Fibroblast of lung (primary cell): Measurements from ENCODE around the gene NPHP4. TPM values are rescaled to one million over a fixed set of nuclear protein-coding genes. Genes with fewer than 3 reads are reported as not detected.
A peak's percentile ranks its signal among the peaks of the same experiment; 100 is the strongest.

Source experiments
- DNase-seq, 2 donors: peaks; one replicate each; pipeline versions ENCODE4 v3.0.0 to v3.0.0-alpha.2; 2010; ENCODE audit warnings: low read depth in 2 of 2
- H2AFZ ChIP-seq: 2 replicates; pipeline ENCODE4 v1.5.1; 2012; ENCODE audit warnings: low read length, control low read depth, inconsistent platforms
- H3K27ac ChIP-seq: 2 replicates; pipeline ENCODE4 v1.5.1; 2011; ENCODE audit warnings: low read length, control low read depth; ENCODE audit not compliant: insufficient read depth
- H3K27me3 ChIP-seq: 2 replicates; pipeline ENCODE4 v1.5.1; 2011; ENCODE audit warnings: mild to moderate bottlenecking, low read length; ENCODE audit not compliant: control insufficient read depth, insufficient read depth
- H3K36me3 ChIP-seq: 2 replicates; pipeline ENCODE4 v1.5.1; 2011; ENCODE audit warnings: low read length; ENCODE audit not compliant: control insufficient read depth, insufficient read depth
- H3K4me1 ChIP-seq: 2 replicates; pipeline ENCODE4 v1.5.1; 2011; ENCODE audit warnings: low read length; ENCODE audit not compliant: control insufficient read depth, insufficient read depth; ENCODE audit errors: extremely low read depth
- H3K4me2 ChIP-seq: 2 replicates; pipeline ENCODE4 v1.5.1; 2011; ENCODE audit warnings: low read length, control low read depth; ENCODE audit not compliant: insufficient read depth; ENCODE audit errors: extremely low read depth
- H3K4me3 ChIP-seq, 4 experiments: fragments of 200-600 bp in 1 of 4; sonication (generic) in 1 of 4; replicated peaks in 1 of 4; 2 replicates each; pipeline ENCODE4 v1.5.1; 2011 to 2016; ENCODE audit warnings: low read length in 4 of 4, low read depth in 3 of 4, mild to moderate bottlenecking in 3 of 4, control low read depth in 2 of 4, inconsistent platforms in 1 of 4, mixed read lengths in 1 of 4; ENCODE audit not compliant: insufficient read depth in 1 of 4; ENCODE audit errors: control extremely low read depth in 1 of 4
- H3K79me2 ChIP-seq: 2 replicates; pipeline ENCODE4 v1.5.1; 2012; ENCODE audit warnings: mild to moderate bottlenecking, low read length, inconsistent platforms; ENCODE audit not compliant: control insufficient read depth, insufficient read depth
- H3K9ac ChIP-seq: 2 replicates; pipeline ENCODE4 v1.5.1; 2011; ENCODE audit warnings: mild to moderate bottlenecking, low read length, control low read depth; ENCODE audit not compliant: insufficient read depth
- H3K9me3 ChIP-seq: 2 replicates; pipeline ENCODE4 v1.5.1; 2012; ENCODE audit warnings: low read depth, low read length; ENCODE audit not compliant: control insufficient read depth, insufficient read depth
- H4K20me1 ChIP-seq: 2 replicates; pipeline ENCODE4 v1.5.1; 2011; ENCODE audit warnings: low read length; ENCODE audit not compliant: control insufficient read depth, insufficient read depth; ENCODE audit errors: extremely low read depth
- CTCF ChIP-seq, 2 donors: IDR thresholded peaks in 1 of 2; conservative IDR thresholded peaks in 1 of 2; 1 replicate in 1 of 2; 2 replicates in 1 of 2; pipeline ENCODE4 v1.5.1; 2011 to 2012; ENCODE audit warnings: low read length in 2 of 2, control low read depth in 1 of 2, inconsistent platforms in 1 of 2, low read depth in 1 of 2, mild to moderate bottlenecking in 1 of 2
- EZH2 ChIP-seq: IDR thresholded peaks from 2 replicates; pipeline ENCODE4 v1.5.1; 2012; ENCODE audit warnings: low read length, control low read depth, mild to moderate bottlenecking; ENCODE audit errors: missing control alignments
- polyA plus RNA-seq, 2 donors: library from polyadenylated mRNA; depleted of rRNA in 1 of 2; stranded (reverse) in 1 of 2; unstranded in 1 of 2; fragments of >200 nt; gene quantifications; 2 replicates each; pipeline ENCODE4 v1.2.1, GENCODE V29; 2011 to 2012; ENCODE audit warnings: missing spikeins in 1 of 2
- total RNA-seq: library from RNA; depleted of rRNA; stranded (reverse); fragments of >200 nt; gene quantifications from 2 replicates; pipeline ENCODE4 v1.2.1, GENCODE V29; 2014

NPHP4 gene
- total and polyA plus RNA-seq, 2 donors (not counting 1 experiment from before 2014, with no cell fraction given): 1.5 to 4.0 TPM

GRCh38 chr1:5969168-5969567 is 23.1 kb downstream of the NPHP4 start:
- no peak for DNase-seq
- no peak overlapping the region for H3K27ac ChIP-seq
- no peak overlapping the region for H2AFZ ChIP-seq
- no peaks in the 10 kb centered on the region for H3K36me3 ChIP-seq
- H3K9me3 ChIP-seq: no peaks in the 10 kb centered on the region
- H4K20me1 ChIP-seq: no peaks in the 10 kb centered on the region
- H3K4me1 ChIP-seq: no peaks in the 10 kb centered on the region
- no peak overlapping the region for H3K4me3 ChIP-seq
- H3K4me2 ChIP-seq: no peak overlapping the region
- H3K27me3 ChIP-seq: no peaks in the 10 kb centered on the region
- H3K9ac ChIP-seq: no peak overlapping the region
- no peaks in the 10 kb centered on the region for H3K79me2 ChIP-seq
- TF ChIP-seq CTCF (conservative IDR thresholded peaks at IDR 0.05 in 1 of 2, IDR thresholded peaks at IDR 0.05 in 1 of 2; ENCODE audit: low read depth in 1 of 2, low read length in 2 of 2) (no peak), EZH2 (no peak)

- DNase-seq: peak in 1 of 2 donors; percentile 7
- Histone ChIP-seq H3K79me2 (no peaks in the 10 kb centered on the region), H3K9ac (no peak overlapping the region), H4K20me1 (no peaks in the 10 kb centered on the region), H3K9me3 (no peaks in the 10 kb centered on the region), H3K36me3 (no peaks in the 10 kb centered on the region), H3K4me3 (no peak overlapping the region), H3K4me1 (no peaks in the 10 kb centered on the region), H3K27me3 (no peaks in the 10 kb centered on the region), H3K27ac (no peak overlapping the region), H2AFZ (no peak overlapping the region), H3K4me2 (no peak overlapping the region)
- TF ChIP-seq EZH2 (no peak), CTCF (conservative IDR thresholded peaks at IDR 0.05 in 1 of 2, IDR thresholded peaks at IDR 0.05 in 1 of 2; ENCODE audit: low read depth in 1 of 2, low read length in 2 of 2) (no peak)
Measured at GRCh38 chr1:5968161-5968736, 24.0 kb downstream of the NPHP4 start.

- no peak for TF ChIP-seq EZH2
- no peak for TF ChIP-seq CTCF (conservative IDR thresholded peaks at IDR 0.05 in 1 of 2, IDR thresholded peaks at IDR 0.05 in 1 of 2; ENCODE audit: low read depth in 1 of 2, low read length in 2 of 2)
- H3K4me1 ChIP-seq: no peaks in the 10 kb centered on the region
Measured at GRCh38 chr1:5967351-5968160, 24.7 kb downstream of the NPHP4 start.

More at GRCh38 chr1:5967351-5968160, 24.7 kb downstream of the NPHP4 start:
- Histone ChIP-seq H3K9ac (no peak overlapping the region), H3K79me2 (no peaks in the 10 kb centered on the region), H3K4me2 (no peak overlapping the region), H3K9me3 (no peaks in the 10 kb centered on the region), H3K27ac (no peak overlapping the region), H2AFZ (no peak overlapping the region), H3K27me3 (no peaks in the 10 kb centered on the region), H3K4me3 (no peak overlapping the region), H3K36me3 (no peaks in the 10 kb centered on the region), H4K20me1 (no peaks in the 10 kb centered on the region)
- DNase-seq: no peak
